HG02885 (cell line): ENCODE results near the gene ASB1.
A peak's percentile ranks its signal among the peaks of the same experiment; 100 is the strongest.

Experiments used
- ATAC-seq: cut with Tn5 transposase; IDR thresholded peaks from one replicate; pipeline ENCODE4 v1.9.1; 2021; ENCODE audit warnings: mild to moderate bottlenecking; ENCODE audit not compliant: unreplicated experiment, poor library complexity

The ASB1 gene

DNA sequence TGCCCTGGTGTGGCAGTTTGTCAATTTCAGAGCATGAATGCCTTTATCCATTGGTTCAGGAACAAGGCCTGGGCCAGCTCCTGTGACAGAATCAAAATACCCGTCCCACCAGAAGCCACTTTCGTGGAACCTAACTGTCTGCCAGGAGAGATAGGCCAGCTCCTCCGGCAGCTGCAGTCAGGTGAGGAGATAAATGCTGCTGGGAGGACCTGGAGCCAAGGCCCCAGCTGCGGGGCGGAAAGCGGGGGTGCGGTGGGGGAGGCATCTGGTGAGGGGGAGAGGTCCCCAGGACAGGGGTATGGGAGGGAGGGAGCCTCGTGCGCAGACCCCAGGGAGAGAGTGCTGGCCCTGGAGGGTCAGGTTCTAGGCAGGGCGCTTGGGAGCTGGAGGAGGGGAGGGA is 4.4 kb upstream of the ASB1 start:
- no peak for ATAC-seq

DNA sequence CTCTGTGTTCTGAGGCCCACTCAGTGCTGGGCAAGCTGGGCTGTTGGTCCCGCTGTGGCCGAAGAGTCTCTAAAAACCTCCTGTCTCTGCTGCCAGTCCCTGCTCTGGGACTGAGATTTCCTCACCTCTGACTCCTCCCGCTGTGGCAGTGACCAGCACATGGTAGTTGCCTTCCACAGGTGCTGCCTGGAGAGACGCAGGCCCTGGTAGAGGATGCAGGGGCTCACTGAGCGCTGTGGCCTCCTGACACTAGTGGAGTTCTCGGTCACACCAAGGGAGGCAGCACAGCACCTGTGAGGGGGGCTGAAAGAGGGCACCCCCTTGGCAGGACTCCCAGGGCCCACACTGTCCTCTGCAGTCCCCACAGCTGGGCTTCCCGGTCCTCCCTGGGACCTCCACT is 3.8 kb upstream of the ASB1 start:
- ATAC-seq, result no peak

DNA sequence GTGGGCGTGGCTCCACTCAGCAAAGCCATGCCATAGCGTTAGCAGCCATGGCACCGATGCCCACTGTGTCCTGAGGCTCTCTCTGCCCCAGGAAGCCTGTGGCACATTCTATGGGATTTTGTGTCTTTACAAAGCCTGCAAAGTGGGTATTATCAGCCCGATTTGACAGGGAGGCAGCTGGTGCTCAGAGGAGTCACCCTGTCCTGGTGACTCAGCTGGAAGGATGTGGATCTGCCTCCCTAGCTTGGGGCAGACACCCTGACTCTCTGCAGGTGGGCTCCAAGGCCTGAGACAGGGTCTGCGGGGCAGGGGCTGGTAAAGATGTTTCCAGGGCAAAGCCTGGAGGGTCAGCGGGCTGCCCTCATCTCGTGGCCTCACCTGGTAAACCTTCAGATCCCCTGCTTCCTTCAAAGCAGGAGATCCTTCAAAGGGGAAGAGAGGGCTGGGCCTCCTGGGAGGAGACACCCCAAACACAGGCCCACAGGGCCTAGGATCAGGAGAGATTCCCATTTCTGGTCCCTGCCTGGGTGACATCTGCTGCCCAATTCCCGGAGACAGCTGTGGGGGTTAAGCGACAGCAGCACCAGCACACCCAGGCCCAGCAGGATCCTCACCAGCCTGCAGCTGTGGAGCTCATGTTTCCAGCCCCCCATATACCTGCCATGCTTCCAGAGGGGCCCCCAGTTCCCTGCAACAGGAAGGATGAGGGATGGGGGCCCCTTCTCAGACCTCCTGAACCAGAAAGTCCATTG is 3.0 kb upstream of the ASB1 start:
- no peak for ATAC-seq

DNA sequence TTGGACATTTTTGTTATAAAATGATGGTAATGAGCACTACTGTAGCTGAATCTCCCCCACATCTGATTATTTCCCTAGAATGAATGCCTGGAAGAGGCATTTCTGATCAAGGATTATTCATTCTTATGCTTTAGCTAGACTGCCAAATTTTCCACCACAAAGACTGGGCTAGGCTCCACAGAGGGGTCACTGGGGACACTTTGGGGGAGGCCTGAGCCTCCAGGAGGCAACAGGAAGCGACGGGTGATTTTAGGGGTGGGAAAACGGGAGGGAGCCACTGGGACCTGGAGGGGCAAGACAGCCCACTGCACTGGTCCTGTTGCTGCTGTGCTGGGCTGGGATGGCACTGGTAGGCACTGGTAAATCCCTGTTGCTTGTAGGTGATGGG is 2.4 kb upstream of the ASB1 start:
- ATAC-seq, result no peak

- no peak for ATAC-seq
Measured at GRCh38 chr2:238425505-238425978, 1.2 kb upstream of the ASB1 start.

- peak; percentile 17 for ATAC-seq
Measured at GRCh38 chr2:238425979-238426567, 654 bp upstream of the ASB1 start.

DNA sequence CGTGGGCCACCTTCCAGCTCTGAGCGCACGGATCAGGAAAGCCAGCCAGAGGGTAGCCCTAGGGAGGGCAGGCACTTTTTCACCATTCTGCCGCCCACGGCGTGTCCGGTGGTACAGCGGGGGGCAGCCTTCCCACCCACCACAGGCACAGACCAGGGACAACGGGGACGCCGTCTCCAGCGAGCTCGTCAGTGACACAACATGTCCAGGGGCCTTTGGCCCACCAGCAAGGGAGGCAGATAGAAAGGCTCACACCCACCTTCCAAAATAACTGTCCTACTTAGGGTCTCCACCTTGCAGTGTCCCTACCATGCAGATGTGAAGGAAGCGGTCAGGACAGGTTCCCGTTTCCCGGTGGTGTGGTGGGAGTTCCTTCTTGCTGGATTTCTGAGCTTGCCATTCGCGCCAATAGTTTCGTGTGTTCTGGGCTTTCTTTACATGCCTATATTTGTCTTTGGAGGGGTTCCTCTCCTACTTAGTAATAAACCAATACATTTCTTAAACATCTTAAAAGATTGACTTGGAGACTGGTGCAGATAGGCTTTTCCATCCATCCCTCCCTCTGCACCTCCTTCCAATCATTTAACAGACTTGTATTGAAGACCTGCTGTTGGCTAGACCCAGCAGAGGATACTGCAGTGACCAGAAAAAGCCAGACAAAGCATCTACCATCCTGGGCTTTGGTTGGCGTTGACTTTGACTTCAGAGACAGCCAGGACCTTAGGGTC is 872 bp downstream of the ASB1 start:
- peak; percentile 4 for ATAC-seq

GRCh38 chr2:238428866-238429265 is 2.1 kb downstream of the ASB1 start:
- no peak for ATAC-seq

DNA sequence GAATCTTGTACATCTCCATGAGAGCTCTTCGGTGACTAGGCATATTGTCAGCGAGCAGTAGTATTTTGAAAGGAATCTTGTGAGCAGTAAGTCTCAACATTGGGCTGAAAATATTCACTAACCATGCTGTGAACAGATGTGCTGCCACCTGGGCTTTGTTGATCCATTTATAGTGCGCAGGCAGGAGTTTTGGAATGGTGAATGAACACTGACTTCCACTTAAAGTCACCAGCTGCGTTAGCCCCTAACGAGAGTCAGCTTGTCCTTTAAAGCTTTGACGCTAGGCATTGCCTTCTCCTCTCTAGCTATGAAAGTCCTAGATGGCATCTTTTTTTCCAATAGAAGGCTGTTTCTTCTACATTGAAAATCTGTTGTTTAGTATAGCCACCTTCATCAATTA is 4.1 kb downstream of the ASB1 start:
- ATAC-seq, result no peak

DNA sequence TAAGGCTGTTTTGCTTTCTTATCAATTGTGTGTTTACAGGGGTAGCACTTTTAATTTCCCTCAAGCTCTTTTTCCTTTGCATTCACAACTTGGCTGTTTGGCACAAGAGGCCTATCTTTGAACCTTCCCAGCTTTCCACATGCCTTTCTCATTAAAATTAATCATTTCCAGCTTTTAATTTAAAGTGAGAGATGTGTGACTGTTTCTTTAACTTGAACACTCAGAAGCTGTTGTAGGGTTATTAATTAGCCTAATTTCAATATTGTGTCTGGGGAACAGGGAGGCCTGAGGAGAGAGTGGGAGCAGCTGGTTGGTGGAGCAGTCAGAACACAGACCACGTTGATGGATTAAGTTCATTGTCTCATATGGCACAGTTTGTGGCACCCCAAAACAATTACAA is 4.7 kb downstream of the ASB1 start:
- no peak for ATAC-seq

- no peak for ATAC-seq
Measured at GRCh38 chr2:238433300-238433915, 6.7 kb downstream of the ASB1 start.

- ATAC-seq, result no peak
Measured at GRCh38 chr2:238433941-238434845, 7.5 kb downstream of the ASB1 start.

- ATAC-seq, result no peak
Measured at GRCh38 chr2:238434846-238435751, 8.4 kb downstream of the ASB1 start.

- no peak for ATAC-seq
Measured at GRCh38 chr2:238435752-238436096, 9.0 kb downstream of the ASB1 start.

- ATAC-seq, result no peak
Measured at GRCh38 chr2:238438856-238439849, 12.4 kb downstream of the ASB1 start.

DNA sequence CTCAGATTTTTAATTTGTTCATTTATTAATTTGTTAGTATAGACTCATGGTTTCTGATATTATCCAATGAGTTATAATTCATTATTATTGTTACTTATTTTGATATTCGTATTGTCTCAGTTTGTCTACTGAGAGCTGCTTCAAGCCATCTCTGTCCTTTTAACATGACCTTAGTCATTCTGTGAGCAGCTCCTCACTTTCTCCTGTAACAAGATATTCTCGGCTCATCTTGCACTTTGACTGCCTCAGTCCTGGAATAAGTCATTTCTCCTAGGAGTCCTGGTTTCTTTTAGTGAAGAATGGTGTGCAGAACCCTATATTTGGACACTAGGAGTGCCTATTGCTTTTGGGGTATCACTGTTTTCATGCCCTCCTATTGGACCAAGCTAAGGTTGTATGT is 13.2 kb downstream of the ASB1 start:
- ATAC-seq, result no peak

- ATAC-seq, result no peak
Measured at GRCh38 chr2:238440331-238440730, 13.6 kb downstream of the ASB1 start.

GRCh38 chr2:238440767-238441166 is 14.0 kb downstream of the ASB1 start:
- no peak for ATAC-seq
